Stomach (tissue), 8 donors: ENCODE data around the gene CDKN2AIPNL. TPM values are rescaled to one million over a fixed set of nuclear protein-coding genes. Genes with fewer than 3 reads are reported as not detected.

Experiments used
- polyA plus RNA-seq, 3 donors: library from polyadenylated mRNA; stranded (reverse); fragments of 200-250 nt; gene quantifications; one replicate each; pipeline ENCODE4 v1.2.3, GENCODE V29; 2013
- total RNA-seq, 5 donors: library from RNA; depleted of rRNA; stranded (reverse); fragments of >200 nt; gene quantifications; one replicate each; pipeline versions ENCODE4 v1.1.0 to v1.2.3, GENCODE V29; 2014 to 2016
- donor health status: healthy with polysubstance abuse.
- donor health status: Bipolar disorder and iron deficiency.
- donor health status: healthy.

The CDKN2AIPNL gene
- total and polyA plus RNA-seq, 8 donors: 2.0 to 49.7 (median 30.3) TPM

Other genes starting within 250 kb of the CDKN2AIPNL start
- 100 to 1,000 TPM in 3 of 5 donors, 10 to 100 TPM in 2; 18.1 to 163 (median 126) TPM for gene SKP1, start 234.9 kb downstream of the CDKN2AIPNL start, total RNA-seq
- 100 to 1,000 TPM; 233 to 590 (median 480) TPM for gene SKP1, start 234.9 kb downstream of the CDKN2AIPNL start, polyA plus RNA-seq
- 100 to 1,000 TPM in 1 of 5 donors, 10 to 100 TPM in 4; 46.7 to 108 (median 76.5) TPM for gene PPP2CA, start 185.8 kb downstream of the CDKN2AIPNL start, total RNA-seq
- gene PPP2CA, start 185.8 kb downstream of the CDKN2AIPNL start, polyA plus RNA-seq: 10 to 100 TPM; 29.4 to 50.1 (median 33.7) TPM
- gene CDKL3, start 44.7 kb downstream of the CDKN2AIPNL start, total RNA-seq: 1 to 10 TPM in 2 of 5 donors, not detected in 3; 6.8 to 8.2 TPM
- gene CDKL3, start 44.7 kb downstream of the CDKN2AIPNL start, polyA plus RNA-seq: 1 to 10 TPM; 1.4 to 1.7 (median 1.6) TPM
- 100 to 1,000 TPM in 1 of 5 donors, 10 to 100 TPM in 4; 22.3 to 150 (median 42.0) TPM for gene UBE2B, start 40.3 kb downstream of the CDKN2AIPNL start, total RNA-seq
- gene UBE2B, start 40.3 kb downstream of the CDKN2AIPNL start, polyA plus RNA-seq: 100 to 1,000 TPM in 1 of 3 donors, 10 to 100 TPM in 2; 77.2 to 126 (median 80.0) TPM
- gene JADE2, start 113.8 kb upstream of the CDKN2AIPNL start, total RNA-seq: 100 to 1,000 TPM in 1 of 5 donors, 10 to 100 TPM in 4; 16.7 to 109 (median 47.3) TPM
- 10 to 100 TPM in 1 of 3 donors, 1 to 10 TPM in 2; 6.2 to 13.0 (median 6.6) TPM for gene JADE2, start 113.8 kb upstream of the CDKN2AIPNL start, polyA plus RNA-seq
- gene SAR1B, start 220.9 kb upstream of the CDKN2AIPNL start, total RNA-seq: 10 to 100 TPM in 4 of 5 donors, 1 to 10 TPM in 1; 9.0 to 81.9 (median 47.2) TPM
- gene SAR1B, start 220.9 kb upstream of the CDKN2AIPNL start, polyA plus RNA-seq: 10 to 100 TPM; 24.7 to 52.5 (median 25.4) TPM
- 10 to 100 TPM in 4 of 5 donors, 1 to 10 TPM in 1; 3.2 to 72.4 (median 39.3) TPM for gene SEC24A, start 236.9 kb upstream of the CDKN2AIPNL start, total RNA-seq
- 1 to 10 TPM; 2.8 to 8.9 (median 8.3) TPM for gene SEC24A, start 236.9 kb upstream of the CDKN2AIPNL start, polyA plus RNA-seq